Measurements from ENCODE around the gene DTX4. TPM values are rescaled to one million over a fixed set of nuclear protein-coding genes. Genes with fewer than 3 reads are reported as not detected.
A peak's percentile ranks its signal among the peaks of the same experiment; 100 is the strongest.

DTX4 gene
- total and polyA plus RNA-seq, 4 experiments from 2014 or later, result 0.09 to 3.4 (median 1.8) TPM

GRCh38 chr11:59189986-59190385 is 18.1 kb downstream of the DTX4 start:
- Histone ChIP-seq H3K27ac (ENCODE audit: low read depth, low read length) (no peak overlapping the region), H3K9me3 (ENCODE audit: control insufficient read depth in 1 of 2, low read length in 2 of 2) (no peaks in the 10 kb centered on the region), H3K36me3 (ENCODE audit: insufficient read depth, low read length) (no peaks in the 10 kb centered on the region), H3K4me1 (ENCODE audit: insufficient read depth, low read length) (no peaks in the 10 kb centered on the region), H3K27me3 (ENCODE audit: insufficient read depth, low read length) (no peaks in the 10 kb centered on the region), H3K4me3 (ENCODE audit: low read length in 2 of 2) (no peak overlapping the region)
- no peak overlapping the region for H3K4me3 Mint-ChIP-seq
- POLR2A ChIA-PET (ENCODE audit: partially characterized antibody), result interaction anchor here (0.6 to 0.9 kb wide), 2 partner anchors 15 to 37 kb away, joined by 3 read pairs; no protein-coding TSS in a partner anchor
- H3K27ac Mint-ChIP-seq, result no peak overlapping the region
- no peaks in the 10 kb centered on the region for H3K9me3 Mint-ChIP-seq
- H3K27me3 Mint-ChIP-seq, result peaks cover 0 to 2% of the 10 kb centered on the region in 2 donors
- peaks cover 6 to 9% of the 10 kb centered on the region in 2 donors for H3K36me3 Mint-ChIP-seq
- CTCF ChIA-PET (ENCODE audit: partially characterized antibody), result interaction anchor here (11.6 kb wide), 1 partner anchor 17 kb away, joined by 205 read pairs; the partner anchor contains the start of gene DTX4
- no peaks in the 10 kb centered on the region for H3K4me1 Mint-ChIP-seq
- intact Hi-C loops (cut with micrococcal nuclease), result no loop called here
- no peak for DNase-seq

DNA sequence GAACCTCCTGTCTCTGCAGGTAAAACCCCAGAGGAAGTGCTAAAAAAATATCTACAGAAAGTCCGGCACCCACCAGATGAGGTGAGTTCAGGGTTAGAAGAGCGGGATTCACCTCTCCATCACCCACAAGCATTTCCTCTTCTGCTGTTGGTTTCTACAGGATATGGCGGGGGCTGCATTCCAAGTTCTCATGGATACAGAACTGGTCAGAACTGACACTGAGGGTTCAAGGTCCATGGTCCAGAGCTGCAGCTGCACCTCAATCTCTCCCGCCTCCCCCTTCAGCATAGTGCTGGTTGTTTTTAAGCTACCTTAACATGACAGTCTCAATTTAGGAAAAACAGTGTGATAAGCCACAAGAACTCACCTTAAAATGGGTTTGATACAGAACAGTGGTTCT is 19.2 kb downstream of the DTX4 start:
- Mint-ChIP-seq H3K27ac (peak overlapping the region in 1 of 7 donors; percentile 39), H3K4me3 (no peak overlapping the region), H3K36me3 (peaks cover 6 to 19% of the 10 kb centered on the region in 2 donors), H3K9me3 (no peaks in the 10 kb centered on the region), H3K27me3 (peaks cover 0 to 2% of the 10 kb centered on the region in 2 donors), H3K4me1 (peaks cover 0 to 3% (median 2%) of the 10 kb centered on the region in 4 donors)
- no peaks in the 10 kb centered on the region for H3K4me1 ChIP-seq (ENCODE audit: insufficient read depth, low read length)
- H3K4me3 ChIP-seq (ENCODE audit: low read length in 2 of 2), result no peak overlapping the region
- H3K27me3 ChIP-seq (ENCODE audit: insufficient read depth, low read length), result no peaks in the 10 kb centered on the region
- no peaks in the 10 kb centered on the region for H3K36me3 ChIP-seq (ENCODE audit: insufficient read depth, low read length)
- CTCF ChIA-PET (ENCODE audit: partially characterized antibody), result interaction anchor here (2.0 to 4.5 kb wide), 3 partner anchors 15 to 20 kb away, joined by 5 to 25 read pairs (median 14); partner anchors contain the start of gene DTX4
- no peaks in the 10 kb centered on the region for H3K9me3 ChIP-seq (ENCODE audit: control insufficient read depth in 1 of 2, low read length in 2 of 2)
- POLR2A ChIA-PET (ENCODE audit: partially characterized antibody), result no interaction called here
- intact Hi-C loops (cut with micrococcal nuclease), result no loop called here
- no peak for DNase-seq
- H3K27ac ChIP-seq (ENCODE audit: low read depth, low read length), result no peak overlapping the region

- no peak overlapping the region for H3K4me3 Mint-ChIP-seq
- H3K27ac ChIP-seq (ENCODE audit: low read depth, low read length), result no peak overlapping the region
- no peaks in the 10 kb centered on the region for H3K4me1 ChIP-seq (ENCODE audit: insufficient read depth, low read length)
- H3K36me3 Mint-ChIP-seq, result peaks cover 6 to 24% of the 10 kb centered on the region in 2 donors
- H3K9me3 ChIP-seq (ENCODE audit: control insufficient read depth in 1 of 2, low read length in 2 of 2), result no peaks in the 10 kb centered on the region
- no peak for DNase-seq
- peaks cover 0 to 4% (median 3%) of the 10 kb centered on the region in 4 donors for H3K4me1 Mint-ChIP-seq
- ChIA-PET CTCF (ENCODE audit: partially characterized antibody) (interaction anchor here (2.0 to 4.5 kb wide), 3 partner anchors 14 to 20 kb away, joined by 5 to 25 read pairs (median 14); partner anchors contain the start of gene DTX4), POLR2A (ENCODE audit: partially characterized antibody) (no interaction called here)
- no peaks in the 10 kb centered on the region for H3K9me3 Mint-ChIP-seq
- peaks cover 0 to 2% of the 10 kb centered on the region in 2 donors for H3K27me3 Mint-ChIP-seq
- no peaks in the 10 kb centered on the region for H3K27me3 ChIP-seq (ENCODE audit: insufficient read depth, low read length)
- H3K36me3 ChIP-seq (ENCODE audit: insufficient read depth, low read length), result no peaks in the 10 kb centered on the region
- no peak overlapping the region for H3K27ac Mint-ChIP-seq
- H3K4me3 ChIP-seq (ENCODE audit: low read length in 2 of 2), result no peak overlapping the region
- intact Hi-C loops (cut with micrococcal nuclease), result no loop called here
These were observed 20.0 kb downstream of the DTX4 start for GRCh38 chr11:59191890-59192289.

GRCh38 chr11:59192446-59193020 is 20.6 kb downstream of the DTX4 start:
- Mint-ChIP-seq H3K27ac (no peak overlapping the region), H3K4me3 (no peak overlapping the region), H3K27me3 (peaks cover 0 to 2% of the 10 kb centered on the region in 2 donors), H3K9me3 (no peaks in the 10 kb centered on the region), H3K4me1 (peaks cover 0 to 4% (median 3%) of the 10 kb centered on the region in 4 donors), H3K36me3 (peaks cover 6 to 26% of the 10 kb centered on the region in 2 donors)
- Histone ChIP-seq H3K27me3 (ENCODE audit: insufficient read depth, low read length) (no peaks in the 10 kb centered on the region), H3K27ac (ENCODE audit: low read depth, low read length) (no peak overlapping the region), H3K4me1 (ENCODE audit: insufficient read depth, low read length) (no peaks in the 10 kb centered on the region), H3K4me3 (ENCODE audit: low read length in 2 of 2) (no peak overlapping the region), H3K36me3 (ENCODE audit: insufficient read depth, low read length) (no peaks in the 10 kb centered on the region), H3K9me3 (ENCODE audit: control insufficient read depth in 1 of 2, low read length in 2 of 2) (no peaks in the 10 kb centered on the region)
- ChIA-PET CTCF (ENCODE audit: partially characterized antibody) (interaction anchor here (0.6 to 4.5 kb wide), 5 partner anchors 8 to 278 kb away, joined by 3 to 25 read pairs (median 5); partner anchors contain the start of gene DTX4), POLR2A (ENCODE audit: partially characterized antibody) (no interaction called here)
- intact Hi-C loops (cut with micrococcal nuclease), result no loop called here
- no peak for DNase-seq

DNA sequence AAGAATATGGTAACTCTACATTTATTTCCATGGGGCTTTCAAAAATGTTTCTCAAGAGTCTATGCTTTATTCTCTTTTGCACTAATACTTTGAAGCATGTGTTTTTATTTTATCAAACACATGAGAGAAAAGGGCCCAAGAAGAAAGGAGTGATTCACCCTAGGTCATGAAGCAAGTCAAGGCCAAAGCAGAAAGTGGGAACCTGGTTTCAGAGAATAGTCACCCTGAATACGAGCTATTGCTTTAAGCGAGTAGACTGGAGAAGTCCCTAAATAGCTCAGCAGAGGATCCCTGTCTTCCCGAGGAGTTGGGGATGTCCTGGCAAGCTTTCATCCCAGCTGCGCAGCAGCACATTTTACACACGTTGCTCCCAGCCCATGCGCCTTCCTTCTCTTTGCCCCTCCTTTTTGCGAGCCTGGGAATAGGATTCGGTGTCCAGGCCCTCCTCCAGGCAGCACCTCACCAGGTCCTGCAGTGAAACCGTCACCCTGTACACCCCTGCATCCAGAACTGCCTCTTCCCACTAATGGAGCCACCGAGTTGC is 21.7 kb downstream of the DTX4 start:
- no peak overlapping the region for H3K4me3 Mint-ChIP-seq
- intact Hi-C loops (cut with micrococcal nuclease), result no loop called here
- H3K4me1 Mint-ChIP-seq, result peaks cover 0 to 4% (median 3%) of the 10 kb centered on the region in 4 donors
- H3K27ac Mint-ChIP-seq, result no peak overlapping the region
- no peak for DNase-seq
- no peaks in the 10 kb centered on the region for H3K9me3 Mint-ChIP-seq
- peaks cover 0 to 2% of the 10 kb centered on the region in 2 donors for H3K27me3 Mint-ChIP-seq
- Histone ChIP-seq H3K36me3 (ENCODE audit: insufficient read depth, low read length) (no peaks in the 10 kb centered on the region), H3K4me1 (ENCODE audit: insufficient read depth, low read length) (no peaks in the 10 kb centered on the region), H3K9me3 (ENCODE audit: control insufficient read depth in 1 of 2, low read length in 2 of 2) (no peaks in the 10 kb centered on the region), H3K27ac (ENCODE audit: low read depth, low read length) (no peak overlapping the region), H3K4me3 (ENCODE audit: low read length in 2 of 2) (no peak overlapping the region), H3K27me3 (ENCODE audit: insufficient read depth, low read length) (no peaks in the 10 kb centered on the region)
- CTCF ChIA-PET (ENCODE audit: partially characterized antibody), result interaction anchor here (1.4 to 4.5 kb wide), 4 partner anchors 8 to 22 kb away, joined by 4 to 25 read pairs (median 10); partner anchors contain the start of gene DTX4
- H3K36me3 Mint-ChIP-seq, result peaks cover 6 to 25% of the 10 kb centered on the region in 2 donors
- POLR2A ChIA-PET (ENCODE audit: partially characterized antibody), result no interaction called here

DNA sequence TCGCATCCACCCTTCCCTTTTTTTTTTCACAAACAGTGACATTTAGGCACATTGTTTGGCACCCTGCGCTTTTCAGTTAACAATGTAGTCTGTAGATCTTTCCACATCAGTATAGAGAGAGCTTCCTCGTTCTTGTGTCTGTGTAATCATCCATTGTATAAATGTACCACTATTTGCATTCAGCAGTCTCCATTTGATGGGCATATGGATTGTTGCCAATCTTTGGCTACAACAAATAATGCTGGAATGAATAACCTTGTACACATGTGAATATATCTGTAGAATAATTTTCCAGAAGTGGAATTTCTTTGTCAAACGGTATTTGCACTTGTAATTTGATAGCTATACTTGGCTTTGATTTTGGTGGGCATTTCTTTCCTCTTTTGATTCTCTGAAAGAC is 23.7 kb downstream of the DTX4 start:
- CTCF ChIA-PET (ENCODE audit: partially characterized antibody), result interaction anchor here (1.4 kb wide), 1 partner anchor 21 kb away, joined by 6 read pairs; no protein-coding TSS in a partner anchor
- Mint-ChIP-seq H3K27ac (peak overlapping the region in 2 of 7 donors; percentile 30 to 44), H3K36me3 (peaks cover 6 to 18% of the 10 kb centered on the region in 2 donors), H3K27me3 (peaks cover 0 to 2% of the 10 kb centered on the region in 2 donors), H3K4me3 (no peak overlapping the region), H3K9me3 (no peaks in the 10 kb centered on the region), H3K4me1 (peaks cover 5 to 17% (median 12%) of the 10 kb centered on the region in 4 donors)
- H3K36me3 ChIP-seq (ENCODE audit: insufficient read depth, low read length), result no peaks in the 10 kb centered on the region
- no peak for DNase-seq
- no peak overlapping the region for H3K27ac ChIP-seq (ENCODE audit: low read depth, low read length)
- H3K4me3 ChIP-seq (ENCODE audit: low read length in 2 of 2), result no peak overlapping the region
- peaks cover 7% of the 10 kb centered on the region for H3K4me1 ChIP-seq (ENCODE audit: insufficient read depth, low read length)
- H3K9me3 ChIP-seq (ENCODE audit: control insufficient read depth in 1 of 2, low read length in 2 of 2), result no peaks in the 10 kb centered on the region
- no peaks in the 10 kb centered on the region for H3K27me3 ChIP-seq (ENCODE audit: insufficient read depth, low read length)
- POLR2A ChIA-PET (ENCODE audit: partially characterized antibody), result no interaction called here
- intact Hi-C loops (cut with micrococcal nuclease), result no loop called here

- Histone ChIP-seq H3K27me3 (ENCODE audit: insufficient read depth, low read length) (no peaks in the 10 kb centered on the region), H3K4me3 (ENCODE audit: low read length in 2 of 2) (no peak overlapping the region), H3K4me1 (ENCODE audit: insufficient read depth, low read length) (peaks cover 7% of the 10 kb centered on the region), H3K27ac (ENCODE audit: low read depth, low read length) (no peak overlapping the region), H3K36me3 (ENCODE audit: insufficient read depth, low read length) (no peaks in the 10 kb centered on the region), H3K9me3 (ENCODE audit: control insufficient read depth in 1 of 2, low read length in 2 of 2) (no peaks in the 10 kb centered on the region)
- Mint-ChIP-seq H3K36me3 (peaks cover 6 to 20% of the 10 kb centered on the region in 2 donors), H3K9me3 (no peaks in the 10 kb centered on the region), H3K27me3 (no peaks in the 10 kb centered on the region), H3K4me1 (peaks cover 5 to 17% (median 13%) of the 10 kb centered on the region in 4 donors), H3K4me3 (no peak overlapping the region), H3K27ac (no peak overlapping the region)
- intact Hi-C loops (cut with micrococcal nuclease), result no loop called here
- ChIA-PET CTCF (ENCODE audit: partially characterized antibody) (no interaction called here), POLR2A (ENCODE audit: partially characterized antibody) (no interaction called here)
- DNase-seq, result no peak
These were observed 24.8 kb downstream of the DTX4 start for GRCh38 chr11:59196777-59197176.

Measured in CD4-positive, alpha-beta memory T cell (primary cell).